Glutamatergic neuron (in vitro differentiated cells): ENCODE results near the gene INMT. TPM values are rescaled to one million over a fixed set of nuclear protein-coding genes. Genes with fewer than 3 reads are reported as not detected.

Experiments used
- DNase-seq: peaks from one replicate; pipeline ENCODE4 v3.0.0; 2022
- H3K27ac Mint-ChIP-seq: one replicate; pipeline ENCODE4 v1.8.0; 2020; ENCODE audit warnings: mild to moderate bottlenecking, mixed read lengths, inconsistent platforms; ENCODE audit not compliant: unreplicated experiment
- H3K27me3 Mint-ChIP-seq: one replicate; pipeline ENCODE4 v1.8.0; 2020; ENCODE audit warnings: mild to moderate bottlenecking, moderate library complexity, mixed read lengths, inconsistent platforms; ENCODE audit not compliant: unreplicated experiment
- H3K36me3 Mint-ChIP-seq: one replicate; pipeline ENCODE4 v1.8.0; 2020; ENCODE audit warnings: mild to moderate bottlenecking, mixed read lengths, inconsistent platforms; ENCODE audit not compliant: unreplicated experiment
- H3K4me1 Mint-ChIP-seq: one replicate; pipeline ENCODE4 v1.8.0; 2020; ENCODE audit warnings: mild to moderate bottlenecking, low read depth, mixed read lengths, inconsistent platforms; ENCODE audit not compliant: unreplicated experiment
- H3K4me3 Mint-ChIP-seq: one replicate; pipeline ENCODE4 v1.8.0; 2020; ENCODE audit warnings: mild to moderate bottlenecking, mixed read lengths, inconsistent platforms; ENCODE audit not compliant: unreplicated experiment
- H3K9me3 Mint-ChIP-seq: one replicate; pipeline ENCODE4 v1.8.0; 2020; ENCODE audit warnings: mild to moderate bottlenecking, moderate library complexity, mixed read lengths, inconsistent platforms; ENCODE audit not compliant: unreplicated experiment
- total RNA-seq: library from RNA; stranded (reverse); fragmentation: NEBNext Ultra II Directional; extraction: Animal tissue kit (Norgen Biotek cat#: 25700); gene quantifications from one replicate; pipeline ENCODE4 v1.2.1, GENCODE V29; 2021; ENCODE audit not compliant: unreplicated experiment
- TF ChIP-seq, protein P1 (sequence below): fragments of 200-600 bp; sonication (generic); IDR thresholded peaks from one replicate; pipeline ENCODE4 v1.5.0; 2021; ENCODE audit not compliant: partially characterized antibody, unreplicated experiment

Gene INMT
- total RNA-seq, 1 donor from 2014 or later: 1.7 TPM

GRCh38 chr7:30755384-30756154 is 3.6 kb downstream of the INMT start:
- Mint-ChIP-seq H3K27me3 (peaks cover 3% of the 10 kb centered on the region), H3K27ac (no peak overlapping the region), H3K9me3 (peaks cover 4% of the 10 kb centered on the region), H3K4me3 (no peak overlapping the region), H3K4me1 (peaks cover 11% of the 10 kb centered on the region), H3K36me3 (peaks cover 14% of the 10 kb centered on the region)
- TF ChIP-seq, protein P1, sequence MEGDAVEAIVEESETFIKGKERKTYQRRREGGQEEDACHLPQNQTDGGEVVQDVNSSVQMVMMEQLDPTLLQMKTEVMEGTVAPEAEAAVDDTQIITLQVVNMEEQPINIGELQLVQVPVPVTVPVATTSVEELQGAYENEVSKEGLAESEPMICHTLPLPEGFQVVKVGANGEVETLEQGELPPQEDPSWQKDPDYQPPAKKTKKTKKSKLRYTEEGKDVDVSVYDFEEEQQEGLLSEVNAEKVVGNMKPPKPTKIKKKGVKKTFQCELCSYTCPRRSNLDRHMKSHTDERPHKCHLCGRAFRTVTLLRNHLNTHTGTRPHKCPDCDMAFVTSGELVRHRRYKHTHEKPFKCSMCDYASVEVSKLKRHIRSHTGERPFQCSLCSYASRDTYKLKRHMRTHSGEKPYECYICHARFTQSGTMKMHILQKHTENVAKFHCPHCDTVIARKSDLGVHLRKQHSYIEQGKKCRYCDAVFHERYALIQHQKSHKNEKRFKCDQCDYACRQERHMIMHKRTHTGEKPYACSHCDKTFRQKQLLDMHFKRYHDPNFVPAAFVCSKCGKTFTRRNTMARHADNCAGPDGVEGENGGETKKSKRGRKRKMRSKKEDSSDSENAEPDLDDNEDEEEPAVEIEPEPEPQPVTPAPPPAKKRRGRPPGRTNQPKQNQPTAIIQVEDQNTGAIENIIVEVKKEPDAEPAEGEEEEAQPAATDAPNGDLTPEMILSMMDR: no peak
- DNase-seq: no peak

- Mint-ChIP-seq H3K27me3 (peaks cover 3% of the 10 kb centered on the region), H3K9me3 (no peaks in the 10 kb centered on the region), H3K27ac (no peak overlapping the region), H3K4me1 (peaks cover 5% of the 10 kb centered on the region), H3K36me3 (peaks cover 10% of the 10 kb centered on the region), H3K4me3 (peak overlapping the region; percentile 46)
- no peak for DNase-seq
- TF ChIP-seq, protein P1: no peak
Observed at GRCh38 chr7:30757342-30757692, 5.4 kb downstream of the INMT start.

GRCh38 chr7:30760514-30761213 is 8.7 kb downstream of the INMT start:
- Mint-ChIP-seq H3K4me1 (peaks cover 5% of the 10 kb centered on the region), H3K9me3 (no peaks in the 10 kb centered on the region), H3K36me3 (no peaks in the 10 kb centered on the region), H3K27me3 (peaks cover 3% of the 10 kb centered on the region), H3K4me3 (no peak overlapping the region), H3K27ac (no peak overlapping the region)
- no peak for DNase-seq
- TF ChIP-seq, protein P1: no peak

GRCh38 chr7:30761214-30762156 is 9.6 kb downstream of the INMT start:
- Mint-ChIP-seq H3K9me3 (no peaks in the 10 kb centered on the region), H3K27ac (no peak overlapping the region), H3K4me3 (no peak overlapping the region)

More at GRCh38 chr7:30761214-30762156, 9.6 kb downstream of the INMT start:
- H3K4me1 Mint-ChIP-seq: peaks cover 5% of the 10 kb centered on the region
- TF ChIP-seq, protein P1: no peak
- H3K36me3 Mint-ChIP-seq: no peaks in the 10 kb centered on the region
- no peak for DNase-seq
- peaks cover 3% of the 10 kb centered on the region for H3K27me3 Mint-ChIP-seq
